Dendritic cell treated with granulocyte-macrophage colony-stimulating factor and Interleukin-4, amounts not matched to agents 40 ng/mL and 50 ng/mL, for 4 days (primary cell): ENCODE data around the gene FAXC.

Source experiments
- H3K27ac Mint-ChIP-seq: one replicate; pipeline ENCODE4 v1.8.0; 2022; ENCODE audit warnings: mild to moderate bottlenecking, mixed read lengths
- H3K27me3 Mint-ChIP-seq: one replicate; pipeline ENCODE4 v1.8.0; 2022; ENCODE audit warnings: mild to moderate bottlenecking, mixed read lengths
- H3K36me3 Mint-ChIP-seq: one replicate; pipeline ENCODE4 v1.8.0; 2022; ENCODE audit warnings: low read depth, mixed read lengths
- H3K4me1 Mint-ChIP-seq: one replicate; pipeline ENCODE4 v1.8.0; 2022; ENCODE audit warnings: low read depth, mixed read lengths
- H3K4me3 Mint-ChIP-seq: one replicate; pipeline ENCODE4 v1.8.0; 2022; ENCODE audit warnings: mild to moderate bottlenecking, moderate library complexity, mixed read lengths
- H3K9me3 Mint-ChIP-seq: one replicate; pipeline ENCODE4 v1.8.0; 2022; ENCODE audit warnings: mixed read lengths
- intact Hi-C: fragments of 100-400 bp; cut with micrococcal nuclease; formaldehyde crosslinking; loops from one replicate; pipeline ENCODE4 v1.15.0; 2022

Gene FAXC

GRCh38 chr6:99241905-99242534, 107.5 kb downstream of the FAXC start:
- Mint-ChIP-seq H3K36me3 (no peaks in the 10 kb centered on the region), H3K4me3 (no peak overlapping the region), H3K27ac (no peak overlapping the region), H3K9me3 (no peaks in the 10 kb centered on the region), H3K27me3 (no peaks in the 10 kb centered on the region), H3K4me1 (no peaks in the 10 kb centered on the region)
- intact Hi-C loops = no loop called here

GRCh38 chr6:99236010-99236409, 113.5 kb downstream of the FAXC start:
- intact Hi-C loops = no loop called here
- Mint-ChIP-seq H3K4me3 (no peak overlapping the region), H3K4me1 (no peaks in the 10 kb centered on the region), H3K27ac (no peak overlapping the region), H3K27me3 (peaks cover 6% of the 10 kb centered on the region), H3K9me3 (no peaks in the 10 kb centered on the region), H3K36me3 (no peaks in the 10 kb centered on the region)

- no peak overlapping the region for H3K4me3 Mint-ChIP-seq
- no peaks in the 10 kb centered on the region for H3K9me3 Mint-ChIP-seq
- H3K36me3 Mint-ChIP-seq = no peaks in the 10 kb centered on the region
- no peaks in the 10 kb centered on the region for H3K4me1 Mint-ChIP-seq
- intact Hi-C loops = no loop called here
- H3K27me3 Mint-ChIP-seq = peaks cover 6% of the 10 kb centered on the region
- no peak overlapping the region for H3K27ac Mint-ChIP-seq
Measured at GRCh38 chr6:99233219-99233618, 116.3 kb downstream of the FAXC start.

- Mint-ChIP-seq H3K36me3 (no peaks in the 10 kb centered on the region), H3K4me1 (no peaks in the 10 kb centered on the region)
- intact Hi-C loops = no loop called here
Measured at GRCh38 chr6:99232056-99232455, 117.4 kb downstream of the FAXC start.

GRCh38 chr6:99225172-99225571, 124.3 kb downstream of the FAXC start:
- intact Hi-C loops = no loop called here
- Mint-ChIP-seq H3K4me3 (no peak overlapping the region), H3K9me3 (no peaks in the 10 kb centered on the region), H3K27ac (no peak overlapping the region), H3K27me3 (no peaks in the 10 kb centered on the region), H3K36me3 (no peaks in the 10 kb centered on the region), H3K4me1 (no peaks in the 10 kb centered on the region)

More at GRCh38 chr6:99232056-99232455, 117.4 kb downstream of the FAXC start:
- H3K27ac Mint-ChIP-seq = no peak overlapping the region
- no peak overlapping the region for H3K4me3 Mint-ChIP-seq
- no peaks in the 10 kb centered on the region for H3K9me3 Mint-ChIP-seq
- peaks cover 6% of the 10 kb centered on the region for H3K27me3 Mint-ChIP-seq
